Sigmoid colon (tissue), 7 donors: Measurements from ENCODE around the gene RARA. TPM values are rescaled to one million over a fixed set of nuclear protein-coding genes. Genes with fewer than 3 reads are reported as not detected.
"Not testable (repeated sequence)": the region's sequence is repeated elsewhere in the genome, so short reads cannot be mapped to it uniquely, and the experiment has no call there.

Source experiments
- DNase-seq: peaks from one replicate; pipeline ENCODE4 v3.0.0-alpha.2; 2019
- H3K27ac ChIP-seq, 4 donors: fragments of 200-600 bp; sonication (generic); one replicate each; pipeline ENCODE4 v1.5.1; 2016 to 2019; ENCODE audit warnings: mild to moderate bottlenecking in 1 of 4
- H3K27me3 ChIP-seq, 3 donors: fragments of 200-600 bp; sonication (generic); one replicate each; pipeline ENCODE4 v1.5.1; 2019; ENCODE audit warnings: mild to moderate bottlenecking in 1 of 3
- H3K36me3 ChIP-seq, 4 donors: fragments of 200-600 bp; sonication (generic); one replicate each; pipeline ENCODE4 v1.5.1; 2016 to 2019
- H3K4me1 ChIP-seq, 4 donors: fragments of 200-600 bp; sonication (generic); one replicate each; pipeline ENCODE4 v1.5.1; 2017 to 2019
- H3K4me3 ChIP-seq, 4 donors: fragments of 200-600 bp; sonication (generic); one replicate each; pipeline ENCODE4 v1.5.1; 2017 to 2019; ENCODE audit warnings: mild to moderate bottlenecking in 2 of 4, moderate library complexity in 1 of 4
- H3K9me3 ChIP-seq, 4 donors: fragments of 200-600 bp in 3 of 4; sonication (generic) in 3 of 4; one replicate each; pipeline versions ENCODE4 v1.5.1 to v1.6.1; 2013 to 2019
- CTCF ChIP-seq, 4 experiments: fragments of 450-650 bp in 3 of 4; fragments of 200-600 bp in 1 of 4; IDR thresholded peaks; one replicate each; pipeline ENCODE4 v1.5.1; 2016 to 2019; ENCODE audit warnings: antibody characterized with exemption in 4 of 4, mild to moderate bottlenecking in 3 of 4, moderate library complexity in 2 of 4
- EP300 ChIP-seq, 4 donors: sonication (generic); formaldehyde crosslinking; IDR thresholded peaks; one replicate each; pipeline ENCODE4 v1.6.1; 2017; ENCODE audit warnings: antibody characterized with exemption in 4 of 4
- POLR2A ChIP-seq, 2 donors: fragments of 450-650 bp; IDR thresholded peaks; one replicate each; pipeline ENCODE4 v1.6.1; 2016; ENCODE audit warnings: antibody characterized with exemption in 2 of 2, mild to moderate bottlenecking in 2 of 2, moderate library complexity in 2 of 2
- POLR2AphosphoS5 ChIP-seq, 4 donors: sonication (generic); formaldehyde crosslinking; IDR thresholded peaks; one replicate each; pipeline ENCODE4 v1.6.1; 2017; ENCODE audit warnings: antibody characterized with exemption in 4 of 4
- WGBS, 2 donors: extraction: QIAGEN DNeasy Blood & Tissue Kit; methylation state at CpG; one replicate each; pipeline ENCODE4 v1.1.7; 2013; 5-methylcytosine and 5-hydroxymethylcytosine counted together
- intact Hi-C: fragments of 100-400 bp; cut with DNase I; formaldehyde crosslinking; loops from one replicate; pipeline ENCODE4 v1.15.1; 2023
- polyA plus RNA-seq, 3 donors: library from polyadenylated mRNA; stranded (reverse); fragments of 200-250 nt; gene quantifications; one replicate each; pipeline ENCODE4 v1.2.3, GENCODE V29; 2013
- total RNA-seq, 4 donors: library from RNA; depleted of rRNA; stranded (reverse); fragments of >200 nt; gene quantifications; one replicate each; pipeline ENCODE4 v1.1.0, GENCODE V29; 2016
- donor health status: healthy with polysubstance abuse.
- donor health status: Bipolar disorder and iron deficiency.
- donor health status: healthy.

Gene RARA
- total and polyA plus RNA-seq, 7 donors: 15.8 to 29.6 (median 26.4) TPM

DNA sequence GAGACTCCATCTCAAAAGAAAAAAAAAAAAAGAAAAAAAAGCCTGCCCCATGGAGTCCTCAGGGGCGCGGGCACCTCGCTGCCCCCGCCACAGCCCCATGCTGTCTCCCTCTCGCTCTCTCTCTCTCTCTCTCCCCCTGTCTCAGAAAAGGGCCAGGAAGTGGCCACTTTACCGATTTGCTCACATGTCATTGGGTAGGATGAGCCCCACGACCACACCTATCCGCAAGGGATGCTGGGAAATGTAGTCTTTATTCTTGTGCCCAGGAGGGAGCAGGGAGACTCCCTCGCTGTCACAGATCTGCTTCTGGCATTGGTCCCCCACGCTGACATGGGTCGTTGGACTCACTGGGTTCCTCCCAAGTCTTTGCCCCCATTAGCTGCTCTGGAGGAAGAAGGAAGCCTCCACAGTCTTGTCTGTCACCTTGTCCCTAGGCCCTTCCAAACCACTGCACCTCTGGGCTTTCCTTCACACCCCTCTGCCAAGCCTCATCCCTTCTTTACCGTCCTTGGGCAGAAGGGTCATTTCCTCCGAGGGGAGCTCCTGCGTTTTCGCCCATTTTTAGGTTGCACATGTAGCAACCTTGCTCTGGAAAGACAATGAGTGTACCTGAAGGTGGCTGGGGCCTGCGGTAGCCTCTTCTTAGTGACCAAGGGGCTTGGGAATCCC, 62.4 kb downstream of the RARA start:
- Histone ChIP-seq H3K4me1 (no peaks in the 10 kb centered on the region), H3K4me3 (no peak overlapping the region), H3K36me3 (no peaks in the 10 kb centered on the region), H3K27me3 (no peaks in the 10 kb centered on the region), H3K27ac (no peak overlapping the region), H3K9me3 (no peaks in the 10 kb centered on the region)
- no peak for TF ChIP-seq EP300 (IDR thresholded peaks at IDR 0.05)
- TF ChIP-seq POLR2AphosphoS5 (IDR thresholded peaks at IDR 0.05): no peak
- TF ChIP-seq CTCF (IDR thresholded peaks at IDR 0.05): no peak
- no peak for DNase-seq
- 85 to 89% methylated on average over 16 of the region's 16 CpGs for WGBS, 2 donors
- intact Hi-C loops: no loop called here

- Histone ChIP-seq H3K4me1 (no peaks in the 10 kb centered on the region), H3K36me3 (no peaks in the 10 kb centered on the region), H3K27me3 (no peaks in the 10 kb centered on the region), H3K27ac (no peak overlapping the region), H3K4me3 (no peak overlapping the region), H3K9me3 (no peaks in the 10 kb centered on the region)
- intact Hi-C loops: no loop called here
- TF ChIP-seq POLR2AphosphoS5 (IDR thresholded peaks at IDR 0.05) (no peak), CTCF (IDR thresholded peaks at IDR 0.05) (no peak), POLR2A (IDR thresholded peaks at IDR 0.05) (no peak), EP300 (IDR thresholded peaks at IDR 0.05) (no peak)
- DNase-seq: no peak
- WGBS, 2 donors: 96 to 99% methylated on average over 2 of the region's 2 CpGs
Observed at GRCh38 chr17:40372031-40372430, 63.1 kb downstream of the RARA start.

DNA sequence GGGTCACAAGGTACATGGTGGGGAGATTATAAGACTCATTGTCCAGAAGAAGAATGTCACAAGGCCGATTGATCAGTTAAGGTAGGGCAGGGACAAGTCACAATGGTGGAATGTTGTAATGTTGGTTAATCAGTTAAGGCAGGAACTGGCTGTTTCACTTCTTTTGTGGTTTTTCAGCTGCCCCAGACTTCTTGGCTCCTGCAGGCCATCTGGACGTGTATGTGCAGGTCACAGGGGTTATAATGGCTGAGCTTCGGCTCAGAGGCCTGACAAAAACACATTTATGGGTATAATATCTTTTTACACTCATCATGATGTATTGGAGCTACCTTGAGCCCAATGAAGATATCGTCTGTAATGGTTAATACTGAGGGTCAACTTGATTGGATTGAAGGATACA, 63.7 kb downstream of the RARA start:
- H3K36me3 ChIP-seq, H3K9me3 ChIP-seq, DNase-seq, H3K4me3 ChIP-seq, H3K27me3 ChIP-seq, H3K27ac ChIP-seq, intact Hi-C loops, H3K4me1 ChIP-seq: not testable (repeated sequence)
- WGBS, 2 donors: 68 to 70% methylated on average over 4 of the region's 4 CpGs

GRCh38 chr17:40373324-40373723, 64.3 kb downstream of the RARA start:
- no peak overlapping the region for H3K27ac ChIP-seq
- no peaks in the 10 kb centered on the region for H3K4me1 ChIP-seq
- no peaks in the 10 kb centered on the region for H3K36me3 ChIP-seq
- intact Hi-C loops: no loop called here
- no peak overlapping the region for H3K4me3 ChIP-seq
- no peaks in the 10 kb centered on the region for H3K27me3 ChIP-seq
- DNase-seq: no peak
- TF ChIP-seq POLR2AphosphoS5 (IDR thresholded peaks at IDR 0.05): no peak
- no peak for TF ChIP-seq POLR2A (IDR thresholded peaks at IDR 0.05)
- TF ChIP-seq CTCF (IDR thresholded peaks at IDR 0.05): no peak
- TF ChIP-seq EP300 (IDR thresholded peaks at IDR 0.05): no peak
- H3K9me3 ChIP-seq: no peaks in the 10 kb centered on the region
- 77 to 86% methylated on average over 4 of the region's 4 CpGs for WGBS, 2 donors

- WGBS, 2 donors: 38 to 74% methylated on average over 8 of the region's 8 CpGs
- TF ChIP-seq POLR2AphosphoS5 (IDR thresholded peaks at IDR 0.05): no peak
- no peak overlapping the region for H3K4me3 ChIP-seq
- intact Hi-C loops: no loop called here
- no peaks in the 10 kb centered on the region for H3K4me1 ChIP-seq
- no peak for DNase-seq
- no peaks in the 10 kb centered on the region for H3K9me3 ChIP-seq
- H3K27ac ChIP-seq: no peak overlapping the region
- H3K27me3 ChIP-seq: no peaks in the 10 kb centered on the region
- no peaks in the 10 kb centered on the region for H3K36me3 ChIP-seq
Observed at GRCh38 chr17:40373999-40374398, 65.0 kb downstream of the RARA start.

GRCh38 chr17:40374821-40375498, 66.0 kb downstream of the RARA start:
- H3K27ac ChIP-seq: no peak overlapping the region
- H3K27me3 ChIP-seq: no peaks in the 10 kb centered on the region
- H3K4me1 ChIP-seq: no peaks in the 10 kb centered on the region
- no peaks in the 10 kb centered on the region for H3K36me3 ChIP-seq
- H3K4me3 ChIP-seq: no peak overlapping the region
- TF ChIP-seq CTCF (IDR thresholded peaks at IDR 0.05) (no peak), POLR2A (IDR thresholded peaks at IDR 0.05) (no peak), EP300 (IDR thresholded peaks at IDR 0.05) (no peak), POLR2AphosphoS5 (IDR thresholded peaks at IDR 0.05) (no peak)
- no peaks in the 10 kb centered on the region for H3K9me3 ChIP-seq
- no peak for DNase-seq
- intact Hi-C loops: no loop called here
- 92% methylated on average over 14 of the region's 14 CpGs for WGBS, 2 donors

DNA sequence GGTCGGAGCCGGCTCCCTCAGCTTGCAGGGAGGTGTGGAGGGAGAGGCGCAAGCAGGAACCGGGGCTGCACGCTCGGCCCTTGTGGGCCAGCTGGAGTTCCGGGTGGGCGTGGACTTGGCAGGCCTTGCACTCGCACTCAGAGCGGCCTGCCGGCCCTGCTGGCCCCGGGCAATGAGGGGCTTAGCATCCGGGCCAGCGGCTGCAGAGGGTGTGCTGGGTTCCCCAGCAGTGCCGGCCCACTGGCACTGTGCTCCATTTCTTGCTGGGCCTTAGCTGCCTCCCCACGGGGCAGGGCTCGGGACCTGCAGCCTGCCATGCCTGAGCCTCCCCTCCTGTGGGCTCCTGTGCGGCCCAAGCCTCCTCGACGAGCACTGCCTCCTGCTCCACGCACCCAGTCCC, 66.8 kb downstream of the RARA start:
- H3K4me3 ChIP-seq, H3K36me3 ChIP-seq, intact Hi-C loops, H3K4me1 ChIP-seq, H3K27me3 ChIP-seq, DNase-seq, H3K9me3 ChIP-seq, H3K27ac ChIP-seq: not testable (repeated sequence)
- WGBS, 2 donors: 74 to 88% methylated on average over 21 of the region's 21 CpGs

GRCh38 chr17:40376541-40376940, 67.6 kb downstream of the RARA start:
- H3K27me3 ChIP-seq, H3K4me3 ChIP-seq, H3K27ac ChIP-seq, DNase-seq, intact Hi-C loops, H3K9me3 ChIP-seq, H3K36me3 ChIP-seq, H3K4me1 ChIP-seq: not testable (repeated sequence)
- 85 to 87% methylated on average over 6 of the region's 6 CpGs for WGBS, 2 donors
